GM12865 (cell line): ENCODE data around the gene KCNF1.

Source experiments
- DNase-seq: peaks from one replicate; pipeline ENCODE4 v3.0.0; 2010; ENCODE audit warnings: low read depth
- H3K4me3 ChIP-seq: 2 replicates; pipeline ENCODE4 v1.5.1; 2011; ENCODE audit warnings: mild to moderate bottlenecking, low read depth, low read length, control low read depth
- TF ChIP-seq, protein P1 (sequence below): IDR thresholded peaks from 2 replicates; pipeline ENCODE4 v1.5.1; 2011; ENCODE audit warnings: low read length, control low read depth, low read depth, inconsistent platforms; ENCODE audit not compliant: insufficient read depth; ENCODE audit errors: missing control alignments

KCNF1 gene

DNA sequence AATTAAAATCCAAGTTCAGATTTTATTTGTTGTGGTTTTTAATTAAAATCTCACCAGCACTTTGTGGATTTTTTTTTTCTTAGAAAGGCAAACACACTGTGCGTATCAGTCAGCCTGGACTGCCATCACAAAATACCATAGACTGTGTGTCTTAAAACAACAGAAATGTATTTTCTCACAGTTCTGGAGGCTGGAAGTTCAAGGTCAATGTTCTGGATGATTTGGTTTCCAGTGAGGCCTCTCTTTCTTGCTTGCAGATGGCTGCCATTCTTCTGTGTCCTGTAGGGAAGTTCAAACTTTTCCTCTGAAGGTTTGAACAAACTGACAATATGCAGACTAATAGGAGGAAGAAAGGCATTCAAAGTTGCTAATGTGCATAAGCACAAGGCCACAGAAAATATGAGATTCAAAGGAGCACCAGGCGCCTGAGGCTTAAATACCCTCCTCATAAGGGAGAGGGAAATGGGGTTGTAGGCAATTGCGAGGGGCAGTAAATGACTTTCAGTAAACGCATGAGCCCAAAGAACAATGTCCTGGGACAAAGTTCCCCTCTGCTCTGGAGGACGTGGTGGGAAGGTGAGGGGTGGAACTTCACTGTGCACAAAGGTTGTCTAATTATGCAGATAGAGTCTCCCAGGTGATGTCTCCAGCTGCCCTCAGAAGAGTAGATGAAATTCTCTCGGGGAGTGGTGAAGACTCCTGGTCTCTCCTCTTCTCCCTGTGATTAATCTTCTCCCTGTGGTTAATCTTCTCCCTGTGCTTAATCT lies 26.5 kb upstream of the KCNF1 start:
- TF ChIP-seq, protein P1, sequence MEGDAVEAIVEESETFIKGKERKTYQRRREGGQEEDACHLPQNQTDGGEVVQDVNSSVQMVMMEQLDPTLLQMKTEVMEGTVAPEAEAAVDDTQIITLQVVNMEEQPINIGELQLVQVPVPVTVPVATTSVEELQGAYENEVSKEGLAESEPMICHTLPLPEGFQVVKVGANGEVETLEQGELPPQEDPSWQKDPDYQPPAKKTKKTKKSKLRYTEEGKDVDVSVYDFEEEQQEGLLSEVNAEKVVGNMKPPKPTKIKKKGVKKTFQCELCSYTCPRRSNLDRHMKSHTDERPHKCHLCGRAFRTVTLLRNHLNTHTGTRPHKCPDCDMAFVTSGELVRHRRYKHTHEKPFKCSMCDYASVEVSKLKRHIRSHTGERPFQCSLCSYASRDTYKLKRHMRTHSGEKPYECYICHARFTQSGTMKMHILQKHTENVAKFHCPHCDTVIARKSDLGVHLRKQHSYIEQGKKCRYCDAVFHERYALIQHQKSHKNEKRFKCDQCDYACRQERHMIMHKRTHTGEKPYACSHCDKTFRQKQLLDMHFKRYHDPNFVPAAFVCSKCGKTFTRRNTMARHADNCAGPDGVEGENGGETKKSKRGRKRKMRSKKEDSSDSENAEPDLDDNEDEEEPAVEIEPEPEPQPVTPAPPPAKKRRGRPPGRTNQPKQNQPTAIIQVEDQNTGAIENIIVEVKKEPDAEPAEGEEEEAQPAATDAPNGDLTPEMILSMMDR: no peak
- DNase-seq: no peak
- H3K4me3 ChIP-seq: no peak overlapping the region

DNA sequence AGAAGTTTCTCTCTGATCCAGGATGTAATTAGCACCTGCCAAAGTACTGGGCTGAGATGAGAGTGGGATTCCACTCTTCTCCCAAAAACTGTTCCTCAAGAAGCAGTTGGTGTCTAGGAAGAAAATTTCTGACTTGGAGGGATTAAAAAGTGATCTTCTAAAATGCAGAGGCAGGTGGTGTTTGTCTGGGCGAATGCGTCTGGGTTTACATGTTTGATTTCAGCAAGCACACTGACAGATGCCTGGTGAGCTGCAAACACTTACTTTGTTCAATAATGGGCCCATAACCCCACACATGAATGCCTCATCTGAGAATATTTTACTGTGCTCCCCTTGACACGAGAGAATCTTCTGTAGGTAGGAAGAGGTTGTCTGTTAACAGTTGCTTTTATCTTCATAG lies 24.3 kb upstream of the KCNF1 start:
- DNase-seq: no peak
- TF ChIP-seq, protein P1: no peak
- no peak overlapping the region for H3K4me3 ChIP-seq

DNA sequence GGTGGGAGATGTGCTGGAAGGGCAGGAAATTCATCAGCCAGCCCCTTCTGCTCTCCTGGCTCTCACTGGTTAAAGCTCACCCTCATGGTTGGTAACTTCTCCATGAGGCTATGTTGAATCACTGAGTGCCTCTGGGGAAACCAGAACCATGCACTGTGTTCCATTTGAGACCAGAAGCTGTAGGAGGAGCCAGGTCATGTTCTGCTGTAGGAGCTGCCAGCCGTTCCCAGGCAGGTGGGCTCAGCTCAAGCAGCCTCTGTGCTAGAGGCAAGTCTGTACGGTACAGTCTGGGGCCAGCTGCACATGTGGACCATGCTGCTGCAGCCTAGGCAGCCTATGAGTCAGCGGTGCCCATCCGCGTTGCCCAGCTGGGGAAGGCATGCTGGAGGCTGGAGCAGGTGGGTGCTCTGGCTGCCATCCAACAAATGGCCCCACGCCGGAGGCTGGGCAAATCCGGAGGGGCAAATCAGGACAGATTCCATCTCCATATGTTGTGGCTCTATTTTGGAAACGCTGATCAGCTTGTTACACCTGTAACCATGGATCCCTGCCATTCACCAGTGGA lies 22.0 kb upstream of the KCNF1 start:
- H3K4me3 ChIP-seq: no peak overlapping the region
- no peak for DNase-seq
- TF ChIP-seq, protein P1: no peak

DNA sequence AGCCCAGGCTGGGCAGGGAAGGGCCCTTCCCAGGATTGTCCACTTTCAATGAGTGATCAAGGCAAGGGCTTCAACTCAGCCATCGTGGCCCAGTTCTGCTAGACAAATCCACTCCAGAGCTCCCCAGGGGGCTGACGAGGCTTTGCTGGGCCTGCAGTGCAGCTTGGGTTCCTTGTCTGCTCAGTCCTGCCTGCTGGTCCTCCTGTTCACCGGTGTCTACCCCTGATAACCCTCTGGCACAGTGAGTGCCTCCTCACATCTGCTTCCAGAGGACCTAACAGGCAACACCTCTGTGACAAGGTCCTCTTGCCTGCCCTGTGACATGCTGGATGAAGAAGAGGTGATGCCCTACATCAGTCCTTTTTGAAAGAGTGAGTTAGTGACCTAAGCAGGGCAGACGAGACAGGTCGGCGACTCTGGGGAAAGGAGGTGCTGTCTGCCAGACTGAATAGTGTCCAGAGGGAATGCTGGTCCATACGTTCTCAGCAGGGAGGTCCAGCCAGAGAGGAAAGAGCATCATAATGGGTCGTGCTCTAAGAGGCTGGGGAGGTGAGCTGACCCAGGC lies 20.9 kb upstream of the KCNF1 start:
- no peak overlapping the region for H3K4me3 ChIP-seq
- no peak for DNase-seq
- TF ChIP-seq, protein P1: no peak

DNA sequence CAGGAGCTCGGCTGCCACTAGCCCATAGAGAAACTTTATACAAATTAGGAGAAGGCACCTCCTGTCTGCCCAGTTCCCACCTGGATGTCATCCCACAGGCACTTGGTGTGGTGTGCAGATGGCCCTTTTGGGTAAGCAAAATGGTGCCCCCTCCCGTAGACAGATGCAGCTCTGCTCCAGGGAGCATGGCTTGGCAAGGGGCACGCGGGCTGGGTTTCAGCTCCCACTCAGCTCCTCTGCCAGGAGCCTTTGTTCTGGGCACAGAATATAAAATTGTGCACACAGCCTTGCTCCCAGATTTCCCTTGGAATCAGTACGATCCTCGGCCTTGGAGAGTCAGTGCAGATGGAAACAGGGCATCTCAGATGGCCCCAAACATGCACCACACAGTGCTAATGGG lies 20.3 kb upstream of the KCNF1 start:
- H3K4me3 ChIP-seq: no peak overlapping the region
- TF ChIP-seq, protein P1: no peak
- no peak for DNase-seq

DNA sequence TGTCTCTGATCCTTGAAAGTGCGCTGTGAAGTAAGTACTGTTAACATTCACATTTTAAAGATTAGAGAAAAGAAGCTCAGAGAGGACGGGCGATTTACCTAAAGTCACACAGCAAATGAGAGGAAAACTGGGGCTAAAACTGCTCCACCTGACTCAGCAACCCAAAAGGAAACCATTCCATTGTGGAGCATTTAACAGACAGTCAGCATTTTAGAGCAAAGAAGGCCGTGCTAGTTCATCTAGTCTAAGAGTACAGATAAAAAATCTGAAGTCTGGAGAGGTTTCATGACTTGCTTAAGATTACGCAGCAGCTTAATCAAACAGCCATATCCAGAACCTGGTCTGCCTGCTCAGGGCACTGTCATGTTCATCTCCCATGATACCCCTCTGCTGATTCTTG lies 19.9 kb upstream of the KCNF1 start:
- DNase-seq: no peak
- no peak overlapping the region for H3K4me3 ChIP-seq
- TF ChIP-seq, protein P1: no peak
